DMS153 treated with DMSO at 0.1 percent for 48 hours (cell line): ENCODE measurements around the gene BACE1-AS.

Experiments used
- DNase-seq: peaks from one replicate; lab custom pipeline; 2025; ENCODE audit not compliant: unreplicated experiment; lab: John Stamatoyannopoulos, UW

BACE1-AS gene

GRCh38 chr11:117289795-117290194 lies 1.4 kb upstream of the BACE1-AS start:
- DNase-seq: no peak

GRCh38 chr11:117292616-117293015 lies 1.5 kb downstream of the BACE1-AS start:
- DNase-seq: no peak

GRCh38 chr11:117295438-117296137 lies 4.4 kb downstream of the BACE1-AS start:
- no peak for DNase-seq

- DNase-seq: no peak
These were observed 5.7 kb downstream of the BACE1-AS start for GRCh38 chr11:117296881-117297280.

GRCh38 chr11:117298195-117298594 lies 7.0 kb downstream of the BACE1-AS start:
- DNase-seq: no peak

- no peak for DNase-seq
These were observed 8.5 kb downstream of the BACE1-AS start for GRCh38 chr11:117299351-117300282.

GRCh38 chr11:117300283-117300663 lies 9.1 kb downstream of the BACE1-AS start:
- DNase-seq: no peak

GRCh38 chr11:117300773-117301172 lies 9.6 kb downstream of the BACE1-AS start:
- DNase-seq: no peak

- no peak for DNase-seq
These were observed 11.1 kb downstream of the BACE1-AS start for GRCh38 chr11:117302228-117302627.

- DNase-seq: peak; percentile 26
These were observed 12.0 kb downstream of the BACE1-AS start for GRCh38 chr11:117303101-117303500.

GRCh38 chr11:117303646-117304315 lies 12.6 kb downstream of the BACE1-AS start:
- DNase-seq: no peak

GRCh38 chr11:117305145-117305544 lies 14.0 kb downstream of the BACE1-AS start:
- no peak for DNase-seq

- no peak for DNase-seq
These were observed 18.2 kb downstream of the BACE1-AS start for GRCh38 chr11:117309310-117309709.

GRCh38 chr11:117313091-117313490 lies 21.9 kb downstream of the BACE1-AS start:
- no peak for DNase-seq

- DNase-seq: no peak
These were observed 23.0 kb downstream of the BACE1-AS start for GRCh38 chr11:117313828-117314768.

GRCh38 chr11:117314840-117315239 lies 23.7 kb downstream of the BACE1-AS start:
- DNase-seq: no peak

GRCh38 chr11:117315285-117316196 lies 24.4 kb downstream of the BACE1-AS start:
- no peak for DNase-seq

- DNase-seq: peak; percentile 52
These were observed 25.2 kb downstream of the BACE1-AS start, which contains the start of gene BACE1 for GRCh38 chr11:117316197-117316961. Gene BACE1, minus strand, starts transcription at chr11:117316256. Its CDS starts 461 bp downstream, at chr11:117315795.

GRCh38 chr11:117318738-117319137 lies 27.6 kb downstream of the BACE1-AS start:
- no peak for DNase-seq
